ENCODE measurements around the gene CACNA2D4. TPM values are rescaled to one million over a fixed set of nuclear protein-coding genes. Genes with fewer than 3 reads are reported as not detected.

CACNA2D4 gene
- total and polyA plus RNA-seq, 2 donors from 2014 or later: 2.5 to 7.3 TPM

- intact Hi-C loops (cut with DNase I): loop anchor here (10.0 kb wide), 1 partner anchor 136 kb away; no protein-coding TSS in a partner anchor
These were observed 119.8 kb downstream of the CACNA2D4 start for GRCh38 chr12:1798641-1799020.

DNA sequence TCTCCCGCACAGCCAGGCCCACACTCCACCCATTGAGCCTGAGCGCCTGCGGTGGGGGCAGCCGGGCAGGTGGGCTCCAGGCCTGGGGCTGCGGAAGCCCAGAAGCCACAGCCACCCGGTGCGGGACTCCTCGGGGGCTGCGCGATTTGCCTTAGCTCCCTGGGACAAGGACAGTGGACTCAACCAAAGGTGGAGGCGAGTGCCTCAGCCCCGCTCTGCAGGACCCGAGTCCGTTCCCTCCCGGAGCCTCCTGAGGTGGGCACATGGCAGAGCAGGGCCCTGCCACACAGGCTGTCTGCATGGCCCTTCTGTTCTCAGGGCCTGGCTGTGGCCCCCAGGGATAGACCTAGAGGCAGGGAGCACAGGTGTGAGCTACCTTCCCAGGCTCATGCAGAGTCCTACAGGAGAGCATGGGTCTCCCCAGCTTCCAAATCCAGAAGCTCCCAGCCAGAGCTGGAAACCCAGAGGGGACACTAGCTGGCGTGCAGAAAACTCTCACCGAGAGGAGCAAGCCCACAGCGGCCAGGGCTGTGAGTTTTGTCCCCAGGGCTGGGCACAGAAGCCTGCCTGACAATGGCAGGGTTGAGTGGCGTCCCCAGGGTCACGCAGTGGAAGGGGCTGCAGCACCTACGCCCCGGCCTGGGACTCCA is 120.3 kb downstream of the CACNA2D4 start:
- Histone ChIP-seq H3K4me1 (ENCODE audit: control insufficient read depth in 2 of 3, insufficient read depth in 2 of 3, low read depth in 1 of 3, low read length in 3 of 3) (peaks cover 0 to 18% (median 4%) of the 10 kb centered on the region in 3 donors), H3K27me3 (ENCODE audit: control insufficient read depth, insufficient read depth, low read length) (no peaks in the 10 kb centered on the region), H3K9ac (ENCODE audit: low read length in 3 of 3) (no peak overlapping the region), H3K36me3 (ENCODE audit: control insufficient read depth in 2 of 3, insufficient read depth in 3 of 3, low read length in 3 of 3) (no peaks in the 10 kb centered on the region), H3K9me3 (ENCODE audit: control insufficient read depth in 2 of 3, insufficient read depth in 1 of 3, low read length in 3 of 3) (no peaks in the 10 kb centered on the region), H3K27ac (ENCODE audit: low read depth in 2 of 2, low read length in 2 of 2) (no peak overlapping the region), H3K4me3 (ENCODE audit: low read length in 3 of 3) (no peak overlapping the region)
- DNase-seq (peak in 2 of 5 donors; percentile 8 to 55), FAIRE-seq (no peak)
- TF ChIP-seq, protein P1, sequence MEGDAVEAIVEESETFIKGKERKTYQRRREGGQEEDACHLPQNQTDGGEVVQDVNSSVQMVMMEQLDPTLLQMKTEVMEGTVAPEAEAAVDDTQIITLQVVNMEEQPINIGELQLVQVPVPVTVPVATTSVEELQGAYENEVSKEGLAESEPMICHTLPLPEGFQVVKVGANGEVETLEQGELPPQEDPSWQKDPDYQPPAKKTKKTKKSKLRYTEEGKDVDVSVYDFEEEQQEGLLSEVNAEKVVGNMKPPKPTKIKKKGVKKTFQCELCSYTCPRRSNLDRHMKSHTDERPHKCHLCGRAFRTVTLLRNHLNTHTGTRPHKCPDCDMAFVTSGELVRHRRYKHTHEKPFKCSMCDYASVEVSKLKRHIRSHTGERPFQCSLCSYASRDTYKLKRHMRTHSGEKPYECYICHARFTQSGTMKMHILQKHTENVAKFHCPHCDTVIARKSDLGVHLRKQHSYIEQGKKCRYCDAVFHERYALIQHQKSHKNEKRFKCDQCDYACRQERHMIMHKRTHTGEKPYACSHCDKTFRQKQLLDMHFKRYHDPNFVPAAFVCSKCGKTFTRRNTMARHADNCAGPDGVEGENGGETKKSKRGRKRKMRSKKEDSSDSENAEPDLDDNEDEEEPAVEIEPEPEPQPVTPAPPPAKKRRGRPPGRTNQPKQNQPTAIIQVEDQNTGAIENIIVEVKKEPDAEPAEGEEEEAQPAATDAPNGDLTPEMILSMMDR (IDR thresholded peaks at IDR 0.05; ENCODE audit: borderline replicate concordance, extremely low read depth, insufficient read depth): no peak
- intact Hi-C loops (cut with DNase I): loop anchor here (10.0 kb wide), 1 partner anchor 137 kb away; no protein-coding TSS in a partner anchor

More at GRCh38 chr12:1798641-1799020, 119.8 kb downstream of the CACNA2D4 start:
- FAIRE-seq: no peak
- TF ChIP-seq, protein P1 (IDR thresholded peaks at IDR 0.05; ENCODE audit: borderline replicate concordance, extremely low read depth, insufficient read depth): no peak
- H3K9ac ChIP-seq (ENCODE audit: low read length in 3 of 3): no peak overlapping the region
- peaks cover 0 to 18% (median 4%) of the 10 kb centered on the region in 3 donors for H3K4me1 ChIP-seq (ENCODE audit: control insufficient read depth in 2 of 3, insufficient read depth in 2 of 3, low read depth in 1 of 3, low read length in 3 of 3)
- no peaks in the 10 kb centered on the region for H3K36me3 ChIP-seq (ENCODE audit: control insufficient read depth in 2 of 3, insufficient read depth in 3 of 3, low read length in 3 of 3)
- H3K9me3 ChIP-seq (ENCODE audit: control insufficient read depth in 2 of 3, insufficient read depth in 1 of 3, low read length in 3 of 3): no peaks in the 10 kb centered on the region
- H3K27me3 ChIP-seq (ENCODE audit: control insufficient read depth, insufficient read depth, low read length): no peaks in the 10 kb centered on the region
- H3K4me3 ChIP-seq (ENCODE audit: low read length in 3 of 3): no peak overlapping the region
- no peak overlapping the region for H3K27ac ChIP-seq (ENCODE audit: low read depth in 2 of 2, low read length in 2 of 2)
- DNase-seq: no peak

DNA sequence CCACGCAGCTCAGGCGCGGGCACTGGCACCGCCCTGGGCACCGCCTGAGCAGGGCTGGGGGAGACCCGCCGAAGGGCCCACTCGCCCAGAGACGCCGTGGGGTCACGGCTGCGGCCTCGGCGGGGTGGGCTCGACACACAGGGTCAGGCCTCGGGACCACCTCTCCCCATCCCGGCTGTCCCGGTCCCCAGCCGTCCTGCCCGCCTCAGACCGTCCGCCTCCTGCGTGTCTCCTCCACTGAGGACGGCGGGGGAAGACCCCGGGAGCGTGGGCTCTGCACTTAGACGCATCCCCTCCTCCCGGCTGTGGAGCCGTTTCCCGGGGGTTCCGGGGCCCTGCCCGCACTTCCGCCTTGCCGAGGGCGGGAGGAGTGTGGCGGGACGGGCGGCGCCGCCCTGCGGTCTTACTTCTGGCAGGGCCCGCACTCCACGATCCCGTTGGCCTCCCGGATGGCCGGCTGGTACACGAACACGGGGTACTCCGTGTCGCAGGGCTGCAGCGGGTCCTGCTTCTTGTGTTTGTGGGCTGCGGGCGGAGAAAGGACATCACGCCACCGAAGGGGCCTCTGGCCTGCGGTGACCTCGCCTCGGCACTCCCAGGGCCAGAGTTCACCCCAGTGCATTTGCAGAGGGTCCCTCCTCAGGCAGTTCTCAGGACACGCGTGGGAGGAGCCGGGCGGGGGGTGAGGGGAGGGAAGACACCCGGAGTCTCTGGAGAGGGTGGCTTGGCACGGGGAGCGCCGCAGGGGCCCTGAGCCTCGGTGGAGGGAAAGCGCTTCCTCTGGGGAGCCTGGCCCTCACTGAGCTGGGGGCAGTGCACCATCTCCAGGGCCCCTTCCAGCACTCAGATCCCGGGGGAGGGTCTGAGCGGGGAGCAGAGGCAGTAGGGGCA is 121.2 kb downstream of the CACNA2D4 start:
- no peaks in the 10 kb centered on the region for H3K9me3 ChIP-seq (ENCODE audit: control insufficient read depth in 2 of 3, insufficient read depth in 1 of 3, low read length in 3 of 3)
- FAIRE-seq: no peak
- peak overlapping the region; percentile 48 to 67 for H3K27ac ChIP-seq (ENCODE audit: low read depth in 2 of 2, low read length in 2 of 2)
- H3K4me3 ChIP-seq (ENCODE audit: low read length in 3 of 3): peak overlapping the region in 2 of 3 donors; percentile 53 to 79
- DNase-seq: peak; percentile 31 to 91 (median 61)
- TF ChIP-seq, protein P1 (IDR thresholded peaks at IDR 0.05; ENCODE audit: borderline replicate concordance, extremely low read depth, insufficient read depth): no peak
- peaks cover 0 to 18% (median 4%) of the 10 kb centered on the region in 3 donors for H3K4me1 ChIP-seq (ENCODE audit: control insufficient read depth in 2 of 3, insufficient read depth in 2 of 3, low read depth in 1 of 3, low read length in 3 of 3)
- peak overlapping the region in 2 of 3 donors; percentile 74 to 84 for H3K9ac ChIP-seq (ENCODE audit: low read length in 3 of 3)
- intact Hi-C loops (cut with DNase I): loop anchor here (10.0 kb wide), 1 partner anchor 138 kb away; no protein-coding TSS in a partner anchor
- no peaks in the 10 kb centered on the region for H3K36me3 ChIP-seq (ENCODE audit: control insufficient read depth in 2 of 3, insufficient read depth in 3 of 3, low read length in 3 of 3)
- H3K27me3 ChIP-seq (ENCODE audit: control insufficient read depth, insufficient read depth, low read length): no peaks in the 10 kb centered on the region
